Central memory CD4-positive, alpha-beta T cell (primary cell): ENCODE results near the gene RUNX3.
A peak's percentile ranks its signal among the peaks of the same experiment; 100 is the strongest.

Experiments
- DNase-seq: peaks from one replicate; pipeline ENCODE4 v3.0.0; 2022

Gene RUNX3

GRCh38 chr1:24928689-24929397 is 1.2 kb downstream of the RUNX3 start:
- peak; percentile 70 for DNase-seq

DNA sequence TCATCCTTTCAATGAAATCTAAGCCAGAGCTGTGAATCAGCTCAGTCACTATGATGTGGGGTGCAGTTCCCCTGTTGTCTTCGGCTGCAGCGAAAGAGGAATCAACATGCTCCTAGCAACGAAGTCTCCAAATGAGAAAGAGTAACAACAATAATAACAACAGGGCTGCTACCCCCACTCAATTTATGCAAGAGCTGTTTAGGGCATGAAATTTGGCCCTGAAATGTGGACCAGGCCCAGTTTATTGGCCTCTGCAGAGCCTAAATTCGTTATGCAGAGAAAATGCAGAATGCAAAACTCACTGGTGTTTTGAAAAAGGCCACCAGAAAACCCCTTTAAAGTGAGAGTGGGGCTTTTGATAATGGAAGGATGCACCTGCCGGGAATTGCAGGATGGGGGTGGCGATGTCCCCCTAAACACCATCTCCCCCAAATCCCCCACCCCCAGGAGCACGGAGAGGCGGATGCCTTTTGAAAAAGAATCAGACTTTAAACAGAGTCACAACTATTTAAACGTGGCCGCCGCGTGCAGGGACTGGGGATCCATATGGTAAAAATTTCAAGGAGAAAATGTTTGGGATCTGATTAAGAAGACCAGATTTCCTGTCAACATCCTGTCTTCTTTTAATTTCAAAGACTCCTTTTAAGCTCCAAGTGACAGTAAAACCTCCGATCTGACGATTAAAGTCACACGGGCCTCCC is 1.9 kb downstream of the RUNX3 start:
- peak; percentile 73 for DNase-seq

DNA sequence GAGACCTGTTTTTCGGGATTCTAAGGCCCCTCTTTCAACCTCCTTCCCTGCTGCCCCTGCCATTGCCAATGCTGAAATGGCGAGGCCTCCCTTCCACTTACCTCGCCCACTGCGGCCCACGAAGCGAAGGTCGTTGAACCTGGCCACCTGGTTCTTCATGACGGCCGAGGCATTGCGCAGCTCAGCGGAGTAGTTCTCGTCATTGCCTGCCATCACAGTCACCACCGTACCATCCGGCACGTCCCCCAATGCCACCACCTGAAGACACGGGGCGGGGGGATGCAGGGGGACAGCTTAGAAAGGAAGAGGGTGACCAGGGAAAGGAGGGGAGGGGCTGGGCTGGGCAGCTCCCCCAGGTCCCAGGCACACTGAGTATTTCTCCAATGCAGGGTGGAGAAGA is 2.6 kb downstream of the RUNX3 start:
- DNase-seq: no peak

DNA sequence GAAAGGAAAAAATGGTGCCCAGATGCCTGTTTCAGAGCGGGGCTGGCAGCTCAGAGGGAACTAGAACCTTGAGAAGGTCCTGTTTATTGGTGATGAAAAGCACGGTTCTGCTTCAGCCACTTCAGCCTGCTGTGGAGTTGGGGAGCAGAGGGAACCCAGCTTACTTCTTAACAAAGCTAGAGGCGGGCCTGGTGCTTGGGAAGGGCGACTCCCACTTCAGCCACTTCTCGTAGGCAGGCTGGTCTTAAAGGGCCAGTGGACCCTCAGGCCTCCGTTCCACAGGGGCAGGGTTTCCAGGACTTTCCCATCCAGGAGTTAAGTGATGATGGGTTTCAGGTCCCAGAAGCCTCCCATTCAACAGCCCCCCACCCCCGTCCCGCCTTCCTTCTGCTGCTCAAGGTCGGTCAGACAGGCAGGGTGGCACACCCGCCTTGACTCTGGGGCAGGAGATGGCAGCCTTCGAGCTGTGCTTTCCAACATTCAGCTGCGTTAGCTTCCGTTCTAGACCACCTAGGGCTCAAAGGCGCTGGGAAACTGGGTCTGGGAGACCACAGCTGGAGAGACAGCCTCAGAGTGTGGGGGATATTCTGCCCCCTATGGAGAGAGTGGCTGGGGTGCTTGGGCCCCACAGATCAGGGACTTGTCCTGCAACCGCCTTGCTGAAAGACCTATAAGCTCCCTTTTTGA is 3.4 kb downstream of the RUNX3 start:
- DNase-seq: no peak

GRCh38 chr1:24925963-24926362 is 4.1 kb downstream of the RUNX3 start:
- no peak for DNase-seq

DNA sequence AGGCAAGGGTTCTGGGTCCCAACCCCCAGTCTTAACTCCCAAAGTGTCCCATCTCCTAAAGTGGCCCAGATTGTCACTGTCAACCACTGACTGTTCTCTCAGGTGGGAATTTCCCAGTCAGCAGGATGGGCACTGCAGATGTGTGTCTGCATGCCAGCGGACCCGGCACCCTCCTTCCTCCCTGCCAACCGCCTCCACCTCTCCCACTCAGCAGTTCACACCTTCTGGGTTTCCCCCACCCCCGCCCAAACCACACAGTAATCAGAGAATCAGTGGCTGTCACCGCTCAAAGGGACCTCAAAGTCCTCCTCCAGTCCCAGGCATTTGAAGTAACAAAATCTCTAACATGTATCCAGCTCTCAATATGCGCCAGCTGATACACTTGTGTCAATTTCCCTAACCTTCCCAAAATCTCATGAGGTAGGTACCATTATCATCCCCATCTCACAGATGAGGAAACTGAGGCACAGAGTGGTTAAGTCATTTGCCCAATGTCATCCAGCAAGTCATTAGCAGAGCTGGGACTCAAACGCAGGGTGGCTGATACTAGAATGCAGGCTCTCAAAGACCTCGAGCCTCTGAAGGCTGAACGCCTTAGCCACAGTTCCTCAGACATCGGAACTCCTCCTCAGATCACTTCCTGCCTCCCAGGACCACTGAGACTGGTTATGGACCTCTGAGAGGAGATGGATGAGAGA is 4.8 kb downstream of the RUNX3 start:
- DNase-seq: peak; percentile 89

- DNase-seq: no peak
Measured at GRCh38 chr1:24923485-24924113, 6.5 kb downstream of the RUNX3 start.

DNA sequence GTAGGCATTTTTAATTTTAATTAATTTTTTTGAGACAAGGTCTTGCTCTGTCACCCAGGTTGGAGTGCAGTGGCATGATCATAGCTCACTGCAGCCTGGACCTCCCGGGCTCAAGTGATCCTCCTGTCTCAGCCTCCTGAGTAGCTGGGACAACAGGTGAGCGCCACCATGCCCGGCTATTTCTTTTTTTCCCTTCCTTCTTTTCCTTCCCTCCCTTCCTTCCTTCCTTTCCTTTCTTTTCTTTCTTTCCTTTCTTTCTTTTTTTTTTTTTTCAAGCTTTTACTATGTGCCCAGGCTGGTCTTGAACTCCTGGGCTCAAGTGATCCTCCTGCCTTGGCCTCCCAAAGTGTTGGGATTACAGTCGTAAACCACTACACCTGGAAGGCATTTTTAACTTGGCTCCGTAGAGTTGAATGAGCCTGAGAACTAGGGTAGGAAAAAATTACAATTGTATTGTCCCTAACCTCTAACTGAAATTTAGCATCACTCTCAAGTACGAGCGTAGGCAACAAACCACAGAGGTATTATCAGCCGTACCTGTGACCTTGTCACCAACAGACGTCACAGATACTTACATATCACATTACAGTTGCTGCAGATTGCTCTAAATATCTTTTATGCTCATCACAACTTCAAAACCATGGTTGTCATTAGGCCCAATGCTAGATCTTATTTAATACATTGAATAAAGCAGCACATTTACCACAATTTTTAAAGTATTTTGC is 8.0 kb downstream of the RUNX3 start:
- DNase-seq: peak; percentile 75

- DNase-seq: no peak
Measured at GRCh38 chr1:24921412-24921811, 8.7 kb downstream of the RUNX3 start.

GRCh38 chr1:24920533-24920925 is 9.5 kb downstream of the RUNX3 start:
- DNase-seq: no peak

DNA sequence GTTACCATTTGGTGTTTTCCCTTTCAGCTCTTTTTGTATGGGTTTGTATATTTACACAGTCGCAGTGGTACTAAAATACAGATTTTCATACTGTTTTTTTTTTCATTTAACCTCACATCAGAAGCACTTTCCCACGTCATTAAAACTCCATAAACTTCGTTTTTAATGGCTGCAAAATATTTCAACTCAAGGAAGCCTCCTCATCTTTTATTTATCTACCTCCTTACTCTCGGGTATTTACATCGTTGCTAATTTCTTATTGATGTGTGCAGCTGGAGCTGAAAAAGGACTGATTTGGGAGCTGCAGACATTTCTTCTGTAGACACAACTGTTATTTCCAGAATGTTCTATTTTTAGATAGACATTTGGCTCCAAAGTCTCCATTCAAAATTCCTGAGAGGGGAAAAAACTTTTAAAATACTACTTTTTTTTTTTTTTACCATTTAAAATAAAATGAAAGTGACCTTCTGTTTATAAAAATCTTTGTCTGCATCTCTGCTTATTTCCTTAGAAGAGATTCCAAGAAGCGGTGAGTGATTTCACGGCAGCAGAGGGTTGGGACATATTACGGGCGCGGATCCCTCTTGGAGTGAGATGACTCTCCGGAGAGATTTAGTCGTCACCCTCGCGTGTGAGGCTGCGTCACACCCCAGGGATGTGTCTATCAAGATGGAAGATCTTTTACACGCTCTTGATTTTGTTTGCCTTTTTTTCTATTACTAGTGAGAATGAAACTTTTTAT is 10.1 kb downstream of the RUNX3 start:
- DNase-seq: no peak

- no peak for DNase-seq
Measured at GRCh38 chr1:24918995-24919605, 11.0 kb downstream of the RUNX3 start.

- DNase-seq: no peak
Measured at GRCh38 chr1:24918370-24918769, 11.7 kb downstream of the RUNX3 start.

DNA sequence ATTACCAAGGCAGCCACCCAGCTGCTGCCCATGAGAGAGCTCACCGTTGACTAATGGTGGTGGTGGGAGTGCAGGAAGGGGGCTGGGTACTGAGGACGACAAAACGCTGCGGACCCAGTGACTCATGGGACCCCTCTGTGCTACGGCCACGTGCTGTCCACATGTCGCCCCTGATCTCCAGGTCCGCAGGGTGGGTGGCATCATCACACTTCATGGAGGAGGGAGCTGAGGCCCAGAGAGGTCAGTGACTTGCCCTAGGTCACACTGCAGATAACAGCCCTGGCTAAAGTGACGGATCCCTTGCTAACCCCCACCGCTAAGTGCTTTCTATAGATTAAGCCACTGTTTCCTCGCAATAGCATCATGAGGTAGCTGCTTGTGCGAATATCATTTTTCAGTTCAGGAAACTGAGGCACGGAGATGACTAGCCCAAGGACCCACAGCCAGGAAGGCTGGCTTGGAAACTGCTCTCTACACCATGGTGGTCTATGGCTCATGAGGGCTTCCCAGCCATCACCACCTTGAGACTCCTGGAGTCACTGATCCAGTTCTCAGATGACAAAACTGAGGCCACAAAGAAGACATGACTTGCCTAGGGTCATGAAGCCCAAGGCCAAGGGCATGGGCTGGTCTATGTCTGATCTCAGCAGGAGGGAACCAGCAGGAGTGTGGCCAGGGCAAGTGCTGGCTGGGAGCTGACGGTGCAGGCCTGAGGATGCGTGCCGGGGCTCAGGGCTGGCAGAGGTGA is 12.6 kb downstream of the RUNX3 start:
- no peak for DNase-seq

GRCh38 chr1:24915816-24916602 is 14.1 kb downstream of the RUNX3 start:
- DNase-seq: no peak

GRCh38 chr1:24914226-24915069 is 15.6 kb downstream of the RUNX3 start:
- DNase-seq: no peak

DNA sequence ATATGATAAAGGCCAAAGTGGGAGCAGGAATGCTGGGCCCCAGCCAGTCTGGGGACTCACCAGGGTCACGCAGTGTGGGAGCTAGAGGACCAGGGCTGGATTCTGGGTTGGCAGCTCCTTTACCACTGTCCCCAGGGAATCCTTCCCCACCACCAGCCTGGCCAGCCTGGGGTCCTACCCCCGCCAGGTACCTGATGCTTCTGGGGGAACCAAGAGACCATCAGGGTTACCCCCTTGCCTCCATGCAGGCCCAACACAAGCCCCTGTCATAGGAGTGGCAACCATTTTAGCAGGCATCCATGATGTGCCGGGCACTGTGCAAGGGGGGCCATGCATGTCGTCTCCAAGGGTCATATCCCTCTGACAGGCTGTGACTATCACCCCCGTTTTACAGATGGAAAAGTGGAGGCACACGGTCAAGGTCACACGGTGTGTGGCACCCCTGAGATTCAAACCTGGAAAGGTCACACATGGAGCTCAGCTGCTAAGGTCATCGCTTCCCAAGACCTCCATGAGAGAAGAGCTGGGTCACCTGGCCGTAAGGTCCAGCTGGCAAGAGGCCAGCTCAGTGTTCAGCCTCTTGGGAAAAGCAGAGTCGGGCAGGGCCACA is 16.4 kb downstream of the RUNX3 start:
- DNase-seq: no peak

DNA sequence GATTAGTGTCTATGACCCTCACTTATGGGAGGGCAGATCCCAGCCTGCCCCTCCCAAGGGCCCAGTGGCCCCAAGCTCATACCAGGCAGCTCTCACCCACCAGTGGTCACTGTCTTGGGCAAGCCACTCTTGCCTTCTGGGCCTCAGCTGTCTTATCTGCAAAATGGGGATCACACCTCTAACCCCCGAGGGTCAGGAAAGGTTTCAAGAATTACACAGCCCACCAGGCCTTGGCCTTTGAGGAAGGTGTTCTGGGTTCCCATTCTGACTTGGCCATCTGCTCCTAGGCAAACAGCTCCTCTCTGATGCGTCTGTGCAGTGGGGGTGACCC is 16.8 kb downstream of the RUNX3 start:
- DNase-seq: no peak
